COLO829 (cell line): Measurements from ENCODE around the gene KRT78.
"Not testable (repeated sequence)": the region's sequence is repeated elsewhere in the genome, so short reads cannot be mapped to it uniquely, and the experiment has no call there.

Experiments
- DNase-seq: peaks from one replicate; pipeline ENCODE4 v3.0.0; 2012; ENCODE audit warnings: low spot score

The KRT78 gene

DNA sequence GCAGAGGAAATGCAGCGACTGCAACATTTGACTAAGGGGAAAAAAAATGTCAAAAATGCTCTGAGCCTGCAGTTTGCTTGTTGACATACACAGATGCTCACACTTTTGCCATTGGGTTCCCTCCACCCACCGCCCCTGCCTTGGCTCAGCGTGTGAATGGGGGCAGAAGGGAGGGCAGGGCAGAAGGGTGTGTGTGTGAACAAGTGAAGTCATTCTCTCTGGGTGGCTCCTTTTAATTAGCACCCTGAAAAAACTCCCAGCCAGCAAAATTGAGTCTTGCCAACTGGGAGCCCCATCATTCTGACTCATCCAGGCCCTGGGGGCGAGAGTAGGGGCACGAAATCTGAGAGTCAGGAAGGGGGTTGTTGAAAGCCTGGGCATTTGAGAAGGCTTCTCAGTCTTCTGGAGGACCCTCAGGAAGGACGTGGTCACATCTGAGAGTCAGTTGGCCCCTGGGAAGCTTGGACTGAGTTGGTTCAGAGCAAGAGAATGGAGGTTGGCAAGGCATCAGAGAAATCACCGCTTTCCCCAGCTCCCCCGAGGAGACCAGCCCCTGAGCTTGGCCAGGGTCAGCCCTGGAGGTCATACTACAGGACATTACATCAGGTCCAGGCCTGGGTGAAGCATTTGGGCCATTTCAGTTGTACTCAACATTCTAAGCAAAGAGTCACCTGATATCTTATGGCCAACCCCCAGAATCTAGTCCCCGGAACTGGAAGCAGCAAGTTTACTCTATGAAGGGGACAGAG lies 22.7 kb upstream of the KRT78 start:
- DNase-seq = peak; percentile 40

DNA sequence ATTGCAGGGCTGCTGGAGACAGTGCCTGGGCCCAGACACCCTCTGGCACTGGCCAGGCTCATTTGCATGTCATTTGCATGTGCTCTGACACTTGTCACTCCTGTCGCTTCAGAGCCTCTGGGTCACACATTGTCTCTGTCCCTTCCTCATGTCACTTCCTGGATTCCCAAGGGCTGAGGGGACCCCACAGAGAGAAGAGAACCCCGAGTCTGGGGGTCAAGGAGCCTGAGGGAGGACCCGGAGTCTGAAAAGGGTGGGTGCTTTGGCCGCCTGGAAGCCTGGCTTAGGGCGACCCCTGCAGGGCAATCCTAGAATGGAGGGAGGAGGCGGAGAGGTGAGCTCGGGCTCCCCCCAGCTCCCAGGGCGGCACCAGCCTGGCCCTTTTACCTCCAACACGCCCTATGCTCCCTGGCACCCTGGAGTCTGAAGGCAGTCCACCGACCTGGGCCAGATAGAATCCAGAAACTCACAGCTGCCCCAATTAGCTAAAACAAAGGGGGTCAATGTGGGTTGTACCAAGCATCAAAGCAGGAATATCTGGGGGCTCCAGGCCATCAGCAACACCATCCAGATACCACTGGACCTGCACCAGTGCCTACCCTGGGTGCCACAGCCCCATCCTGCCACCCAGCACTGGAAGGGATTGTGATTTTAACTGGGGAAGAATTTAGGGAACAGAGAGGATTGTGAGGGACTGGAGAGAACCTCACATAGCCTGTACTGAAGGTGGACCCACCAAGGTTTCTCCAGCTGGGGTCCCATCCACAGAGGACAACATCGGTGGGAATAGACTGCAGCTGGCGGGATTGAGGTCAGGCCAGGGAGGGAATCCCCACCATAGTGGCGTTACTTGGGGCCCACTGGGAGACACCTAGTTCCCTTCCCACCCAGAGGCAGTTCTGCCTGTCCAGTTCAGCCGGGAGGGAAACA lies 21.8 kb upstream of the KRT78 start:
- peak; percentile 64 for DNase-seq

DNA sequence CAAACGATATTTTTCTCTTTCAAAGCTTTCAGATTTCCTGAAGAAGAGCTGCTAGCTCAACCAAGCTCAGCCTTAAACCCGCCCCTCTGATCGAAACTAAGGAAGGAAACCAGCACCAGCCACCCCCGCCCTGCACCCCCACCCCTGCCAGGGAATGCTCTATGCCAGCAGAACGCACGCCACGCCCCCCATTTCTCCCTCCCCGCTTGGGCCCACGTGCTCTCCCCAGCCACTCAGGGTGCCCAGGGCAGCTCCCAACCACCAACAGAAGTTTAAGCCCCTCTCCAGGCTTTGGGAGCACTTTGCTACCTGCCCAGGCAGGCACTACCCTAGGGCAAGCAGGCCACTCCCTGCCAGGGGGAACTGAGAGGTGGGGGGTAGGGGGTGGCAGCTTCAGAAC lies 18.8 kb upstream of the KRT78 start:
- DNase-seq = no peak

DNA sequence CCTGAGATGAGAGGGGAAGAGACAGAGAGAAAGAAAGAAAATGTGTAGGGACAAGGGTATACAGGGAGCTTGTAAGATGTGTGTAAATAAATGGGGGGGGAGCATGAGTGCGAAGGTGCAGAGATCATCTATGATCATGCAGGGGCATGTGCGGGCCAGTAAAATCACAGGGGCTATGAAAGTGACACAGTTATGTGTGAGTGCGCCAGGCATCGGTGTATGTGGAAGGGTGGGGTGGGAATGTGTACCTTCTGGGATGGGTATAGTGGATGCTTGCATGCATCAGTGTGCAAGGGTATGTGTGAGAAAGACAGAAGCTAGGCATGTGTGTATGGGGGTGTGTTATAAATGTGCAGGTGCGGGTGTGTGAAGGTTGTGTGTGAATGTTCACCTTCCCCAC lies 18.4 kb upstream of the KRT78 start:
- no peak for DNase-seq

DNA sequence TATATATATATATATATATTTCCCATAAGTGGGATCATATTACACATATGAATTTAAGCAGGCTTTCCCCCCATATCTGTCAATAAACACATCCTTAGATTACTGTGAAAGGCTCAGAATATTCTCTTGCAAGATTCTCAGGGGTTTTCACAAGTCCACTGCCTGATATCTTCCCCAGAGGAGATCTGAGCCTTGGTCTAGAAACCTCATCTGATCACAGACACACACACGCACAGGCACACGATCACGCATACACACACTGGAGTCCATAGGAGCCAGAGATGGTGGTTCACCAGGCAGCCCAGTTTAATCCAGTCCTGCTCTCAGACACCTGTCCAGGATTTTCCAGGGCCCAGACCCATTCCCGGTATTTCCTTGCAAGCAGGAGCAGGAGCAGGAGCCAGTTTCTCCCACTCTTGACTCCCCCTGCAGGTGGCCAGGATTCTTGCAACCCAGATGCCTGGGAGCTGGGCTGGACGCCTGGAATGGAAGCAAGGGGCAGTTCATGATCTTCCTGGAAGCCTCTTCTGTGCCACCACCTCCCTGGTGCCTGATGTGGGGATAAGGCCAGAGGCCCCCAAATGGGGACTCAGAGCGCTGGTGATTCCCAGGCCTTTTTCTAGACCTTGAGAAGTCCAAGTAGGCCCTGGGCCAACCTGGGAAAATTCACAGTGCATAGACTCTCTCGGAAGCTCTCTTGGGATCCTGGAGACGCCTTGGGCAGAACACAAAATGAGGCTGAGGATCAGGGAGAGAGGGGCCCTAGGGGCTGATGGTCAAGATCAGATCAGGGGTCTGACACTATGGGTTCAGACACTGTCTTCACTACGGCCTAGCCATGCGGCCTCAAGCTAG lies 16.5 kb upstream of the KRT78 start:
- DNase-seq = peak; percentile 82

DNA sequence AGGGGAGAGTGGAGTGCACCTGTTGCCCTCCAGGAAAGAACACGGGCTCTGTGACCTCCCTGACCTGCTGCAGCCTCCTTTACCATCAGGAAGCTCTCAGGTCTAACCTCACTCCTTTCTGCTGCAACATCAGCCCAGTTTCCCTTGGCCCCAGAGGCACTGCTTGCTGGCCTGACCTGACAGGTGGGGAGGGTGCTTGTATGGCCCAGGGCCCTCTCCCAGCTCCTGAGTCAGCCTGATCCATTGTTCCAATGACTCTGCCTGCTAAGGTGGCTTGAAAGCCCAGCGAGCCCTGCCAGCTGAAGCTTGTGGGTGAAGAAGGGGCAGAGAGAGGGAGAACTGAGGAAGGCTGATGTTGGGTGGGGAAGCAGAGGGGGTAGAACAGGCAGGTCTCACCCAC lies 13.2 kb upstream of the KRT78 start:
- DNase-seq = no peak

DNA sequence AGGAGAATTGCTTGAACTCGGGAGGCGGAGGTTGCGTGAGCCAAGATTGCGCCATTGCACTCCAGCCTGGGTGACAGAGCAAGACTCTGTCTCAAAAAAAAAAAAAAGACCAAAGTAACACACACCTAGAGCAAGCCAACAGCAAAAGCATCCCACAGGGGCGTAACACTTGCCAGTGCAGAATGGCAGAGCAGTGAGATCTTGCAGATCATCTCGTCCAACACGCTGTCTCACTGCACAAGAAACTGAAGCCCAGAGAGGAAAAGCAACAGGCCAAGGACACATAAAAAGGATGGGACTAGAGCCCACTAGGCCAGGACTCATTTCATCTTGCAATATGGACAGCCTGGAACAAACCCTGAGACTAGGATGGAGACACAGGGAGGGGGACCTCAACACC lies 12.7 kb upstream of the KRT78 start:
- no peak for DNase-seq

DNA sequence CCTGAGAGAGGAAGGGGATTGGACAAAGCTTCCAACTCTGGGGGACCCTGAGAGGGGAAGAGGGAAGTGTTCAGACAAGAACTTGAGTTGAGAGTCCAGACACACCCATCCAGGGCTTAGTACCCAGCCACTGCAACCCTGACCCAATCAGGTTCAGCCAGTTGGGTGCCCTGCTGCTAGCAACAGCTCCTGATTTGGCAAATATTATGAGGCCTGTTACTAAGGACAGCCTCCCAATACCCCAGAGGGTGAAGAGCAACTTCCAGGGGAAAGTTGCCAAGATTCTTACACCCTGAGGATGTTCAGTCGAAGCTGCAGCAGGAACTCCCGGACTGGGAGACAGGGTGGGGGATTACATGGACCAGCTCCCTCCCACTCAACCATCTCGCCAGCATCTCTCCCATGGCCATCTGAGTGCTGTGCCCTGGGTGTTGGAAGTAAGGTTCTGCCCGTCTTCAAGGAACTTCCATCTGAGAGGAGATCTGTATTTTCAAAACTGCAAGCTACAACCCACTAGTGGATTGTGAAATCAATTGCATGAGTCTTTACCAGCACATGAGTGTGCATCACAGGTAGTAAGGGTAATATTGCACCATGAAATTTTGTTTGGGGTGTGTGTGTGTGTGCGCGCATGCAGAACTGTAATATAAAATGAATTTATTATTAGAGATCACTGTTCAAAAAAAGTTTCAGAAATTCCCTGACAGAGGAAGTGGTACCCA lies 11.5 kb upstream of the KRT78 start:
- DNase-seq = no peak

DNA sequence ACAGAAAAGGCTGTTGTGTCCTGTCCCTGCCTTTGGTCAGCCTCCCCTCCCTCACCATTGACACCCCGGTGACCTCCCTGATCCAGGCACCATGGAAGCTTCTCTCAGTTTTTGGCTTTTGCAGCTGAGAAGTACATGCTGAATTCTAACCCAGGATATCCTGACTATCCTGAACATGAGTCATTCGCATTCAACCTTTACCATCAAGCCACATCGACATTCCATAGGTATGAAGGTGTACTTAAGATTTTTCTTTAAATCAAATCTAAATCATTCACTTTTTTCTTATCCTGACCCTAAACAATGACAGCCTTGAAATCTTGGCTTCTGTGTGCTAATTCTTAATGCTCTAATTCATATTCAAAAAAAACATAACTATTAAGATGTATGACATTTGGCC lies 8.7 kb upstream of the KRT78 start:
- DNase-seq = no peak

DNA sequence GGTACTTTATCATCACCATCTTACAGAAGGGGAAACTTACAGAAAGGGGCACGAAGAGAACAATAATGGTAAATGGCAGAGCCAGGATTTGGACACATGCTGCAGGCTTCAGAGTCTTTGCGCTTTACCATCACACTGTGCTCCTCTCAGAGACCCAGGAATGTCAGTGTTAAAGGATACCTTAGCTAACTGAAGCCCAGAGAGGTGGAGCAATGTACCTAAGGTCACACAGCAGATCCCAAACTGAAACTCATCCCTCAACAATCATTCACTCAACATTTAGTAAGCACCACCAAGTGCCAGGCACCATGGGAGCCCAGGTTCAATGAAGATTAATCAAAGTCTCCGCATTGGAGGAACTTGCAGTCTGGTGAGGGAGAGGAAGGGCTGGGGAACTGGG lies 8.0 kb upstream of the KRT78 start:
- no peak for DNase-seq

DNA sequence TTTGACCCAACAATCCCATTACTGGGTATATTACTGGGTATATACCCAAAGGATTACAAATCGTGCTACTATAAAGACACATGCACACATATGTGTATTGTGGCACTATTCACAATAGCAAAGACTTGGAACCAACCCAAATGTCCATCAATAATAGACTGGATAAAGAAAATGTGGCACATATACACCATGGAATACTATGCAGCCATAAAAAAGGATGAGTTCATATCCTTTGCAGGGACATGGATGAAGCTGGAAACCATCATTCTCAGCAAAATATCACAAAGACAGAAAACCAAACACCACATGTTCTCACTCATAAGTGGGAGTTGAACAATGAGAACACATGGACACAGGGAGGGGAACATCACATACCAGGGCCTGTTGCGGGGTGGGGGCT lies 7.3 kb upstream of the KRT78 start:
- DNase-seq = not testable (repeated sequence)

DNA sequence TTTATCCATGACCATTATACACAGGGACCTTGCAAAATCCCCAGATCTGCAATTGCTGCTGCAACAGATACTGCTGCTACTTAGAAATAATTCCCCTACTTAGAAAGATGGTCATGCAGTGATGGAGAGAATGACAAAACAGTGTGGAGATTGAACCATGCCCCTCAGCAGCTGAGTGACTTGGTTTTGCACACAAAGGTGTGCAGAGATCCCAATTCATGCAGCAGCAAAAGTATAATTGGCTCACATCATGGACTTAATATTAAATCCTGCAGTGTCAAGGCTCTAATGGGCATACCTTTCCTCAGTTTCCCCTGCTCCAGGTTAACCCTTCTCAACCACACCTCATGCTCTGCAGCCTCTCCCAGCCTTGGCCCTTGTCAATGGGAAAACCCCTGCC lies 3.0 kb upstream of the KRT78 start:
- DNase-seq = no peak

DNA sequence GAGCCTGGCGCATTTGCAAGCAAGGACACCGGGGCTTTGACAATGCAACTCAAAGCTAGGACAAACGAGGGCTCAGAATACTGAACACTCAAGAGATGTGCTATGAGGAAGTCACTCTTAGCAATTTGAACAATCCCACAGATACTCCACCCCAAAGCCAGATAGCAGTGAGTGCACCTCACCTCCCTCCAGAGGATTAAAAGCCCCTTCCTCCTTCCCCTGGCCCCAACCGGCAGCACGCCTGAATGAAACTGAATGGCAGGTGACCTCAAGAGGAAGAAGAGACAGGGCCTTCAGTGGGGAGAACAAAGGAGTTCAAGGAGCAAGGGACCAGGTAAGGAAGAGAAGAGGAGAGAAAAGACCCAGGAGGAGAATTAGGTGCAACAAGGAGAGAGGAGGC lies 1.9 kb upstream of the KRT78 start:
- DNase-seq = no peak

DNA sequence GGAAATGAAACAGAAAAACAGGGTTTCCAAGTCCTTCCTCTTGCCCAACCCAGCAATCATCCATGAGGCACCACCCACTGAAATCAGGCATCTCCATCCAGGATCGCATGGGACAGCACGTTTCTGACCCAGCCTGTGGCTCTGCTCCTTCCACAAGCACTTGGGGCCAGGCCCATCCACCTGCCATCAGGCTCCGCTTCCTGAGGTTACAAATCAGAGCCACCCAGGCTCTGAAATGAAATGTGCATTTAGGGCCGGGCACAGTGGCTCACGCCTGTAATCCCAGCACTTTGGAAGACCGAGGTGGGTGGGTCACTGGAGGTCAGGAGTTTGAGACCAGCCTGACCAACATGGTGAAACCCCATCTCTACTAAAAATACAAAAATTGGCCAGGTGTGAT lies 717 bp upstream of the KRT78 start:
- no peak for DNase-seq

DNA sequence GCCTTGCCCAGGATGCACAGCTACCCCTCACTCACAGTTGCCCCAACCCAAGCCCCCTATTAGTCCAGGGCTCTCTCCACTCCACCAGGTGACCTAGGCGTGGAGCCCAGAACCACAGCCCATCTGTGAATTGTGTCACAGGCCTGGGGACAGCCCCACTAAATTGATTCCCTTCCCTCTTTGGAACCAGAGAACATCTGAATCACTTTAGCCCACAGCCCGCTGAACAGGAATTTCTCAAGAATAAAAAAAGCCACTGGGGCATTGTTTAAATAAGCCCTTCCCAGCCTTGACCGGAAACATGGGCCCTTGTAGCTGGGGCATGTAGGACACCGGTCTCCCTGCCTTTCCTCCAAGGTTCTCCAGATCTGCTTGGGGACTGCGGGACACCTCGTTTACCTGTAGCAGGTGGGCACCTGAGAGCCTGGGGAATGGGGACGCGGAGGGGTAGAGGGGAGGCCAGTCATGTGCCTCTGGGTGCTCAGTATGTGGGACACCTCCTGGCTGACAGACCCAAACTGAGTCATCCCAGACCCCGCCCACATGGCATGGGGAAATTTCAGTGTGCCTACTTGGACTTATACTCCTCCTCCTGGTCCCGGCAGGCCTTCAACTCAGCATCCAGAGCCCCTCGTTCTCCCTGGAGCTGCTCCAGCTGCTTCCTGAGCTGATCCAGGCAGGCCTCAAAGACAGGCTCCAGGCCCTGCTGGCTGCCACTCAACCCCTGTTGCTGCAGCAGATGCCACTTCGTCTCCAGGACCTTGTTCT lies 1.3 kb downstream of the KRT78 start:
- DNase-seq = no peak

DNA sequence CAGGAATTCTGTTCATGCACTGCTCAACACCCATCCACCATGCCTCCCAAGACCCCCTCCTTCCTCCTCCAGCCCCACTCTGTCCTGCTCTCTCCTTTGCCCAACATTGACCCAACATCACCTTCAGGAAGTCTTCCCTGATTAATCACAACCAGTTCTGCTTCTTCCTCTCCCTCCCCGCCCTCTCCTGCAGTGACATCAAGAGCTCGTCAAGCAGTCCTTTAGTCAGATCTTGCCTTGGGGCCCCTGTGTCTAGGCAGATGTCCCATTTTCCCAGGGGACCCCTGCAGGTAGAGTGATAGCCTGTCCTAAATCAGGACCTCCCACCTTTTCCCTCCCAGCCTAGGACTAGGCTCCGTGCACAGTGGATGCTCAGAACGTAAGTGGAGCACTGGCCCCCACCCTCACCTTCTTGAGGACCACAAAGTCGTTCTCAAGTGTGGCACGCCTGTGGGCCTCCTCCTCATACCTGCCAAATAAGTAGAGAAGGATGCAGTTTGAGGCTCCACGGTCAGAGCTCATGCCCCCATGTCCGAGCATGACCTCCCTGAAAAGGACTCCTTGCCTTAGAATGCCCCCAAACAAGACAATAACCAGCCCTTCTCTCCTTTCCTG lies 2.3 kb downstream of the KRT78 start:
- no peak for DNase-seq

DNA sequence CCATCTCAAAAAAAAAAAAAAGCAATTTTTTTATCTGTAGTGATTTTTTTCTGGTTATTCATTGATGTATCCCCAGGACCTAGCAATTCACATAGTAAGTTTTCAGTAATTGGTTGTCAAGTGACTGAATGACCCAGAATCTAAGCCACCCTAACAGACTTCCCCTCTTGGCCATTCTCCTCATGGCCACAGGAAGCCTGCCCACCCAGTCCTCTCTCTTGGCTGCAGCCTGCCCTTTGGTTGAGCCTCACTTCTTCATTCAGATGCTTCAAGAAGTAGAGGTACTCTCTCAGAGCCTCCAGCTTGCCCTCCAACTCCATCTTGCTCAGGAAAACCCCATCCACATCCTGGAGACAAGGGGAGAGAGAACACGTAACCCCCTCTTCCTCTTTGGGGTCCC lies 2.8 kb downstream of the KRT78 start:
- DNase-seq = no peak

DNA sequence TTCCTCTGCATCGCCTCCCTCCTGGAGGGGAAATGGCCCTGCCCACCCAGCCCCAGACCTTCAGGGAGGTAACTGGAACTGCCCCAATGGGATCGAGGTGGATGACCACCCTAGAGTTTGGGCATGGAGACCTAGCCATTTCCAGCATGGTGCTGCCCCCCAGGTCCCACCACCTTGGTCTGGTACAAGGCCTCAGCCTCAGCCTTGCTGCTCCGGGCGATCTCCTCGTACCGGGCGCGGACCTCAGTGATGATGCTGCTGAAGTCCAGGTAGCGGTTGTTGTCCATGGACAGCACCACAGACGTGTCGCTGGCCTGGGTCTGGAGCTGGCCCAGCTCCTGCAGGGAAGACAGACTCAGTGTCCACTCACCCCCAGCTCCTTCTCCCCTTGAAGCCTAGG lies 4.4 kb downstream of the KRT78 start:
- DNase-seq = no peak

DNA sequence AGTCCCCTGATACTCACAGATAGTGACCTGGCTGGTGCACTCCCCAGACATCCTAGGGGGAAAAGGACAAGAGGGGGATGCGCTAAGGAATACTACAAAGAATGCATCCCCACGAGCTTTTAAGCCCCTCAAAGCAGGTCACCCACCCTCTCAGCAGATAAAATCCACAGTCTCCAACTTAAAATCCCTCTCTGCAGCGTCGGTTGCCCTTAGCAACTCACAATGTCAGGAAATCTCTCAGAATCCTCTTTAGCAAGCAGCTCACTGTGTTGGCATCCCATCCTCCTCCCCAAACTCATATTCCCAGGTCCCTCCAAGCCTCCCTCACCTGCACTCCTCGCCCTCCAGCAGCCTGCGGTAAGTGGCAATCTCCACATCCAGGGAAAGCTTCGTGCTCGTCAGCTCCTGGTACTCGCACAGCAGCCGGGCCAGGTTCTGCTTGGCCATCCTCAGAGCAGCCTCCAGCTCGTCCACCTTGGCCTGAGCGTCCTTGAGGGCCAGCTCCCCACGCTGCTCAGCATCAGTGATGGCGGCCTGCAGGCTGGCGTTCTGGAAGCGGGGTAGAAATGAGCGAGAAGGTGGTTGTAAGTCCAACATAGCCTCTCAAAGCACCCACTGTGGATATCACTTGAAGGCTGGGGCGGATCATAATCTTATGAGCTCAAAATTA lies 9.2 kb downstream of the KRT78 start:
- DNase-seq = no peak
